ENCODE measurements around the gene MRPL39.

DNA sequence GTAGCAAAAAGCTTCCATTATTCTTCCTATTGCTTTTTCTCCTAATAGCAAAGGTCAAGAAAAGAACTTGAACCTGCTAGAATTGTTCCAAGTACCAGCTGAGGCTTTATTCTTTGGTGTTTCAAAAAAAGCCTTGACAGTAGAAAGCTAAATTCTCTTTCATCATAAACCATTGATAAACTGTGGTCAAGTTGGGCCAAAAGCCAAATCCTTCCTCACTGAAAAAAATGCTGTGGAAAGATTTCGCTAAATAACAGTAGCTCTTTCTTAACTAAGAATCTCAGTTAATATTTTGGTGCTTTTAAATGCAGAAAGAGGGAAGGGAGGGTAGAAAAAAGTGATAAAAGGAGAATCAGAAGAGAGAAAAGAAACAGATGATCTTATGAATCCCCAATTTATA is 17.8 kb upstream of the MRPL39 start:
- TF ChIP-seq, protein P1, sequence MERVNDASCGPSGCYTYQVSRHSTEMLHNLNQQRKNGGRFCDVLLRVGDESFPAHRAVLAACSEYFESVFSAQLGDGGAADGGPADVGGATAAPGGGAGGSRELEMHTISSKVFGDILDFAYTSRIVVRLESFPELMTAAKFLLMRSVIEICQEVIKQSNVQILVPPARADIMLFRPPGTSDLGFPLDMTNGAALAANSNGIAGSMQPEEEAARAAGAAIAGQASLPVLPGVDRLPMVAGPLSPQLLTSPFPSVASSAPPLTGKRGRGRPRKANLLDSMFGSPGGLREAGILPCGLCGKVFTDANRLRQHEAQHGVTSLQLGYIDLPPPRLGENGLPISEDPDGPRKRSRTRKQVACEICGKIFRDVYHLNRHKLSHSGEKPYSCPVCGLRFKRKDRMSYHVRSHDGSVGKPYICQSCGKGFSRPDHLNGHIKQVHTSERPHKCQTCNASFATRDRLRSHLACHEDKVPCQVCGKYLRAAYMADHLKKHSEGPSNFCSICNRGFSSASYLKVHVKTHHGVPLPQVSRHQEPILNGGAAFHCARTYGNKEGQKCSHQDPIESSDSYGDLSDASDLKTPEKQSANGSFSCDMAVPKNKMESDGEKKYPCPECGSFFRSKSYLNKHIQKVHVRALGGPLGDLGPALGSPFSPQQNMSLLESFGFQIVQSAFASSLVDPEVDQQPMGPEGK (CRISPR knock-in tag; IDR thresholded peaks at IDR 0.05; ENCODE audit: borderline replicate concordance) = no peak
- TF ChIP-seq, protein P2, sequence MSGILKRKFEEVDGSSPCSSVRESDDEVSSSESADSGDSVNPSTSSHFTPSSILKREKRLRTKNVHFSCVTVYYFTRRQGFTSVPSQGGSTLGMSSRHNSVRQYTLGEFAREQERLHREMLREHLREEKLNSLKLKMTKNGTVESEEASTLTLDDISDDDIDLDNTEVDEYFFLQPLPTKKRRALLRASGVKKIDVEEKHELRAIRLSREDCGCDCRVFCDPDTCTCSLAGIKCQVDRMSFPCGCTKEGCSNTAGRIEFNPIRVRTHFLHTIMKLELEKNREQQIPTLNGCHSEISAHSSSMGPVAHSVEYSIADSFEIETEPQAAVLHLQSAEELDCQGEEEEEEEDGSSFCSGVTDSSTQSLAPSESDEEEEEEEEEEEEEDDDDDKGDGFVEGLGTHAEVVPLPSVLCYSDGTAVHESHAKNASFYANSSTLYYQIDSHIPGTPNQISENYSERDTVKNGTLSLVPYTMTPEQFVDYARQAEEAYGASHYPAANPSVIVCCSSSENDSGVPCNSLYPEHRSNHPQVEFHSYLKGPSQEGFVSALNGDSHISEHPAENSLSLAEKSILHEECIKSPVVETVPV (CRISPR knock-in tag; IDR thresholded peaks at IDR 0.05) = no peak
- TF ChIP-seq ISL1 (CRISPR knock-in tag; IDR thresholded peaks at IDR 0.05) (no peak), ZFP3 (CRISPR knock-in tag; IDR thresholded peaks at IDR 0.05) (no peak), CSDC2 (CRISPR knock-in tag; IDR thresholded peaks at IDR 0.05) (no peak), SNAI2 (CRISPR knock-in tag; IDR thresholded peaks at IDR 0.05) (no peak), RARB (CRISPR knock-in tag; IDR thresholded peaks at IDR 0.05) (no peak), ZNF8 (CRISPR knock-in tag; IDR thresholded peaks at IDR 0.05) (no peak), ZC3H10 (CRISPR knock-in tag; IDR thresholded peaks at IDR 0.05) (no peak)
- TF ChIP-seq, protein P3, sequence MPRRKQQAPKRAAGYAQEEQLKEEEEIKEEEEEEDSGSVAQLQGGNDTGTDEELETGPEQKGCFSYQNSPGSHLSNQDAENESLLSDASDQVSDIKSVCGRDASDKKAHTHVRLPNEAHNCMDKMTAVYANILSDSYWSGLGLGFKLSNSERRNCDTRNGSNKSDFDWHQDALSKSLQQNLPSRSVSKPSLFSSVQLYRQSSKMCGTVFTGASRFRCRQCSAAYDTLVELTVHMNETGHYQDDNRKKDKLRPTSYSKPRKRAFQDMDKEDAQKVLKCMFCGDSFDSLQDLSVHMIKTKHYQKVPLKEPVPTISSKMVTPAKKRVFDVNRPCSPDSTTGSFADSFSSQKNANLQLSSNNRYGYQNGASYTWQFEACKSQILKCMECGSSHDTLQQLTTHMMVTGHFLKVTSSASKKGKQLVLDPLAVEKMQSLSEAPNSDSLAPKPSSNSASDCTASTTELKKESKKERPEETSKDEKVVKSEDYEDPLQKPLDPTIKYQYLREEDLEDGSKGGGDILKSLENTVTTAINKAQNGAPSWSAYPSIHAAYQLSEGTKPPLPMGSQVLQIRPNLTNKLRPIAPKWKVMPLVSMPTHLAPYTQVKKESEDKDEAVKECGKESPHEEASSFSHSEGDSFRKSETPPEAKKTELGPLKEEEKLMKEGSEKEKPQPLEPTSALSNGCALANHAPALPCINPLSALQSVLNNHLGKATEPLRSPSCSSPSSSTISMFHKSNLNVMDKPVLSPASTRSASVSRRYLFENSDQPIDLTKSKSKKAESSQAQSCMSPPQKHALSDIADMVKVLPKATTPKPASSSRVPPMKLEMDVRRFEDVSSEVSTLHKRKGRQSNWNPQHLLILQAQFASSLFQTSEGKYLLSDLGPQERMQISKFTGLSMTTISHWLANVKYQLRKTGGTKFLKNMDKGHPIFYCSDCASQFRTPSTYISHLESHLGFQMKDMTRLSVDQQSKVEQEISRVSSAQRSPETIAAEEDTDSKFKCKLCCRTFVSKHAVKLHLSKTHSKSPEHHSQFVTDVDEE (CRISPR knock-in tag; IDR thresholded peaks at IDR 0.05) = no peak
- TF ChIP-seq, protein P4, sequence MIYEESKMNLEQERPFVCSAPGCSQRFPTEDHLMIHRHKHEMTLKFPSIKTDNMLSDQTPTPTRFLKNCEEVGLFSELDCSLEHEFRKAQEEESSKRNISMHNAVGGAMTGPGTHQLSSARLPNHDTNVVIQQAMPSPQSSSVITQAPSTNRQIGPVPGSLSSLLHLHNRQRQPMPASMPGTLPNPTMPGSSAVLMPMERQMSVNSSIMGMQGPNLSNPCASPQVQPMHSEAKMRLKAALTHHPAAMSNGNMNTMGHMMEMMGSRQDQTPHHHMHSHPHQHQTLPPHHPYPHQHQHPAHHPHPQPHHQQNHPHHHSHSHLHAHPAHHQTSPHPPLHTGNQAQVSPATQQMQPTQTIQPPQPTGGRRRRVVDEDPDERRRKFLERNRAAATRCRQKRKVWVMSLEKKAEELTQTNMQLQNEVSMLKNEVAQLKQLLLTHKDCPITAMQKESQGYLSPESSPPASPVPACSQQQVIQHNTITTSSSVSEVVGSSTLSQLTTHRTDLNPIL (CRISPR knock-in tag; IDR thresholded peaks at IDR 0.05; ENCODE audit: low read depth) = no peak

Data from SK-N-SH treated with all-trans-retinoic acid at 6 μM for 48 hours (cell line).